Heart left ventricle (tissue), 13 donors: ENCODE measurements around the gene EGR2.

Experiments used
- POLR2A ChIP-seq, 2 donors: fragments of 450-650 bp; IDR thresholded peaks; one replicate each; pipeline ENCODE4 v1.6.1; 2017; ENCODE audit warnings: antibody characterized with exemption in 2 of 2, mild to moderate bottlenecking in 2 of 2, moderate library complexity in 2 of 2
- TF ChIP-seq, protein P1 (sequence below), 12 donors: fragments of 200-600 bp; sonication (generic) in 4 of 12; IDR thresholded peaks; one replicate each; pipeline versions ENCODE4 v1.5.0 to v1.8.0; 2018 to 2022; ENCODE audit warnings: antibody characterized with exemption in 12 of 12, mild to moderate bottlenecking in 5 of 12
- donor health status: ischemic (EF 13 %, LVEDD 7.1; RV severe dilation, severe dysfunction).
- donor health status: DM: no; HTN: yes; CAD: no.
- donor health status: DM: no; HTN: no; CAD: no.
- donor health status: ischemic (EF 25% LVEDD 6.9; RV normal size, moderate dysfunction).
- donor health status: ischemic (EF 25% LVEDD 5.7; RV mildly dilated, moderate dysfunction).
- donor health status: ischemic (EF 35%, LVEDD 5.7; RV mildly dilated, moderate dysfunction).
- donor health status: nonischemic (EF 11% LVEDD 7.7; RV severe dilation, severe dysfunction).
- donor health status: DM: yes; HTN: yes; CAD: no.
- donor health status: PGD.
- donor health status: ischemic (EF 29% LVEDD 5.4; RV normal size, mild dysfunction).
- donor health status: nonischemic (EF 23%, LVEDD 6.1; RV moderate dilation, normal function).

DNA sequence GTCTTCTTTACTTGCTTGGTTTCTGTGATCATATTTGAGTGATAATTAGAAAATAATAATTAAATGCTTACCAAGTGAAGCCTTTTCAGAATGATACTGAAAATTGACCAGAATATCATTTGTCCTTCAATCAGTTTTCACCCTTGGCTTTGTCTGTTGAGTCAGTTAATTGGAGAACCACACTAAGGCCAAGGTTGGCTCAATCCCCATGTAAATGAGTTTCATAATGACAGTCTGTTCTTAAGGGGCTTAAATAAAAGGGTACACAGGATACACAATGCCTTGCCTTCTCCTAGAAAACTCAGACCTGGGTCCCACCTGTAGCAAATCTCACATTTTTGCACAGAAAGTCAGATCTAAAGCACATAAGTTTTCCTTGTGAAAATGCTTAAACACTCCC, 31.3 kb upstream of the EGR2 start:
- TF ChIP-seq, protein P1, sequence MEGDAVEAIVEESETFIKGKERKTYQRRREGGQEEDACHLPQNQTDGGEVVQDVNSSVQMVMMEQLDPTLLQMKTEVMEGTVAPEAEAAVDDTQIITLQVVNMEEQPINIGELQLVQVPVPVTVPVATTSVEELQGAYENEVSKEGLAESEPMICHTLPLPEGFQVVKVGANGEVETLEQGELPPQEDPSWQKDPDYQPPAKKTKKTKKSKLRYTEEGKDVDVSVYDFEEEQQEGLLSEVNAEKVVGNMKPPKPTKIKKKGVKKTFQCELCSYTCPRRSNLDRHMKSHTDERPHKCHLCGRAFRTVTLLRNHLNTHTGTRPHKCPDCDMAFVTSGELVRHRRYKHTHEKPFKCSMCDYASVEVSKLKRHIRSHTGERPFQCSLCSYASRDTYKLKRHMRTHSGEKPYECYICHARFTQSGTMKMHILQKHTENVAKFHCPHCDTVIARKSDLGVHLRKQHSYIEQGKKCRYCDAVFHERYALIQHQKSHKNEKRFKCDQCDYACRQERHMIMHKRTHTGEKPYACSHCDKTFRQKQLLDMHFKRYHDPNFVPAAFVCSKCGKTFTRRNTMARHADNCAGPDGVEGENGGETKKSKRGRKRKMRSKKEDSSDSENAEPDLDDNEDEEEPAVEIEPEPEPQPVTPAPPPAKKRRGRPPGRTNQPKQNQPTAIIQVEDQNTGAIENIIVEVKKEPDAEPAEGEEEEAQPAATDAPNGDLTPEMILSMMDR (IDR thresholded peaks at IDR 0.05) = no peak
- TF ChIP-seq POLR2A (IDR thresholded peaks at IDR 0.05) = no peak
